ENCODE data around the gene CHRNA1. TPM values are rescaled to one million over a fixed set of nuclear protein-coding genes. Genes with fewer than 3 reads are reported as not detected.

Gene CHRNA1
- total RNA-seq, 2 experiments from 2014 or later, result not detected

GRCh38 chr2:174738841-174739240 lies 25.4 kb downstream of the CHRNA1 start:
- Mint-ChIP-seq H3K4me1 (no peaks in the 10 kb centered on the region), H3K9me3 (ENCODE audit: low read depth) (no peaks in the 10 kb centered on the region), H3K4me3 (no peak overlapping the region), H3K27me3 (peaks cover 3% of the 10 kb centered on the region), H3K36me3 (ENCODE audit: low read depth) (no peaks in the 10 kb centered on the region), H3K27ac (no peak overlapping the region)
- intact Hi-C loops (cut with DNase I, micrococcal nuclease), result no loop called here
- CTCF ChIA-PET, result interaction anchor here (0.8 to 1.9 kb wide), 3 partner anchors 10 to 51 kb away, joined by 3 to 17 read pairs (median 4); no protein-coding TSS in a partner anchor
- no peak for ATAC-seq
- no peak for DNase-seq
- POLR2A ChIA-PET, result no interaction called here

GRCh38 chr2:174731546-174731945 lies 32.7 kb downstream of the CHRNA1 start:
- ATAC-seq (no peak), DNase-seq (no peak)
- Mint-ChIP-seq H3K27ac (no peak overlapping the region), H3K36me3 (ENCODE audit: low read depth) (no peaks in the 10 kb centered on the region), H3K4me3 (no peak overlapping the region), H3K27me3 (peaks cover 6% of the 10 kb centered on the region), H3K4me1 (peaks cover 8% of the 10 kb centered on the region), H3K9me3 (ENCODE audit: low read depth) (no peaks in the 10 kb centered on the region)
- POLR2A ChIA-PET, result interaction anchor here (0.7 kb wide), 1 partner anchor 338 kb away, joined by 3 read pairs; no protein-coding TSS in a partner anchor
- CTCF ChIA-PET, result interaction anchor here (1.5 kb wide), 1 partner anchor 268 kb away, joined by 4 read pairs; no protein-coding TSS in a partner anchor
- intact Hi-C loops (cut with DNase I, micrococcal nuclease), result no loop called here

- peaks cover 12% of the 10 kb centered on the region for H3K4me1 Mint-ChIP-seq
- no peak for DNase-seq
- ChIA-PET POLR2A (no interaction called here), CTCF (interaction anchor here (0.8 to 1.8 kb wide), 10 partner anchors 15 to 267 kb away, joined by 3 to 10 read pairs (median 4); no protein-coding TSS in a partner anchor)
- no peak for ATAC-seq
- H3K27me3 Mint-ChIP-seq, result peaks cover 6% of the 10 kb centered on the region
- intact Hi-C loops (cut with DNase I, micrococcal nuclease), result no loop called here
- H3K36me3 Mint-ChIP-seq (ENCODE audit: low read depth), result no peaks in the 10 kb centered on the region
- H3K9me3 Mint-ChIP-seq (ENCODE audit: low read depth), result no peaks in the 10 kb centered on the region
- H3K27ac Mint-ChIP-seq, result no peak overlapping the region
- peak overlapping the region; percentile 72 for H3K4me3 Mint-ChIP-seq
Observed at GRCh38 chr2:174730698-174731018, 33.6 kb downstream of the CHRNA1 start.

GRCh38 chr2:174729797-174730697 lies 34.2 kb downstream of the CHRNA1 start:
- peaks cover 6% of the 10 kb centered on the region for H3K27me3 Mint-ChIP-seq
- POLR2A ChIA-PET, result interaction anchor here (0.6 kb wide), 1 partner anchor 30 kb away, joined by 3 read pairs; no protein-coding TSS in a partner anchor
- H3K9me3 Mint-ChIP-seq (ENCODE audit: low read depth), result no peaks in the 10 kb centered on the region
- no peaks in the 10 kb centered on the region for H3K36me3 Mint-ChIP-seq (ENCODE audit: low read depth)
- H3K4me1 Mint-ChIP-seq, result peaks cover 12% of the 10 kb centered on the region
- H3K4me3 Mint-ChIP-seq, result peak overlapping the region; percentile 72
- DNase-seq, result peak; percentile 71
- peak overlapping the region; percentile 53 for H3K27ac Mint-ChIP-seq
- CTCF ChIA-PET, result interaction anchor here (0.8 to 1.8 kb wide), 12 partner anchors 14 to 275 kb away, joined by 3 to 10 read pairs (median 4); partner anchors contain the start of gene CHN1
- intact Hi-C loops (cut with DNase I, micrococcal nuclease), result no loop called here
- ATAC-seq, result peak; percentile 90

GRCh38 chr2:174728096-174728495 lies 36.2 kb downstream of the CHRNA1 start:
- ATAC-seq (no peak), DNase-seq (no peak)
- Mint-ChIP-seq H3K27ac (no peak overlapping the region), H3K4me3 (no peak overlapping the region), H3K9me3 (ENCODE audit: low read depth) (no peaks in the 10 kb centered on the region), H3K4me1 (peaks cover 12% of the 10 kb centered on the region), H3K27me3 (peaks cover 6% of the 10 kb centered on the region), H3K36me3 (ENCODE audit: low read depth) (no peaks in the 10 kb centered on the region)
- ChIA-PET CTCF (interaction anchor here (0.7 to 1.1 kb wide), 4 partner anchors 9 to 30 kb away, joined by 3 to 4 read pairs (median 3); no protein-coding TSS in a partner anchor), POLR2A (no interaction called here)
- intact Hi-C loops (cut with DNase I, micrococcal nuclease), result no loop called here

- POLR2A ChIA-PET, result interaction anchor here (0.5 kb wide), 1 partner anchor 332 kb away, joined by 3 read pairs; no protein-coding TSS in a partner anchor
- intact Hi-C loops (cut with DNase I, micrococcal nuclease), result no loop called here
- CTCF ChIA-PET, result interaction anchor here (0.9 kb wide), 1 partner anchor 283 kb away, joined by 3 read pairs; no protein-coding TSS in a partner anchor
- Mint-ChIP-seq H3K27ac (no peak overlapping the region), H3K9me3 (ENCODE audit: low read depth) (no peaks in the 10 kb centered on the region), H3K4me1 (peaks cover 12% of the 10 kb centered on the region), H3K27me3 (peaks cover 5% of the 10 kb centered on the region), H3K4me3 (no peak overlapping the region), H3K36me3 (ENCODE audit: low read depth) (no peaks in the 10 kb centered on the region)
- ATAC-seq, result no peak
- DNase-seq, result no peak
Observed at GRCh38 chr2:174726212-174726611, 38.1 kb downstream of the CHRNA1 start.

GRCh38 chr2:174722942-174723592 lies 41.2 kb downstream of the CHRNA1 start:
- Mint-ChIP-seq H3K27me3 (peaks cover 2% of the 10 kb centered on the region), H3K27ac (no peak overlapping the region), H3K4me3 (no peak overlapping the region), H3K9me3 (ENCODE audit: low read depth) (no peaks in the 10 kb centered on the region), H3K36me3 (ENCODE audit: low read depth) (no peaks in the 10 kb centered on the region), H3K4me1 (peaks cover 14% of the 10 kb centered on the region)
- POLR2A ChIA-PET, result no interaction called here
- CTCF ChIA-PET, result interaction anchor here (0.6 to 1.8 kb wide), 3 partner anchors 23 to 1374 kb away, joined by 3 to 14 read pairs (median 4); no protein-coding TSS in a partner anchor
- intact Hi-C loops (cut with DNase I, micrococcal nuclease), result no loop called here
- no peak for DNase-seq
- no peak for ATAC-seq

GRCh38 chr2:174719016-174719415 lies 45.3 kb downstream of the CHRNA1 start:
- intact Hi-C loops (cut with DNase I, micrococcal nuclease), result no loop called here
- peaks cover 28% of the 10 kb centered on the region for H3K4me1 Mint-ChIP-seq
- ATAC-seq, result no peak
- ChIA-PET POLR2A (interaction anchor here (0.6 kb wide), 1 partner anchor 452 kb away, joined by 4 read pairs; no protein-coding TSS in a partner anchor), CTCF (interaction anchor here (0.7 to 0.9 kb wide), 3 partner anchors 30 to 566 kb away, joined by 3 to 5 read pairs (median 4); no protein-coding TSS in a partner anchor)
- H3K27me3 Mint-ChIP-seq, result no peaks in the 10 kb centered on the region
- no peaks in the 10 kb centered on the region for H3K36me3 Mint-ChIP-seq (ENCODE audit: low read depth)
- H3K4me3 Mint-ChIP-seq, result no peak overlapping the region
- H3K27ac Mint-ChIP-seq, result no peak overlapping the region
- DNase-seq, result no peak
- no peaks in the 10 kb centered on the region for H3K9me3 Mint-ChIP-seq (ENCODE audit: low read depth)

GRCh38 chr2:174718591-174718990 lies 45.7 kb downstream of the CHRNA1 start:
- CTCF ChIA-PET, result interaction anchor here (0.6 kb wide), 1 partner anchor 420 kb away, joined by 3 read pairs; no protein-coding TSS in a partner anchor
- POLR2A ChIA-PET, result interaction anchor here (0.6 kb wide), 1 partner anchor 452 kb away, joined by 4 read pairs; no protein-coding TSS in a partner anchor
- Mint-ChIP-seq H3K4me3 (no peak overlapping the region), H3K9me3 (ENCODE audit: low read depth) (no peaks in the 10 kb centered on the region), H3K27ac (no peak overlapping the region), H3K4me1 (peaks cover 28% of the 10 kb centered on the region), H3K36me3 (ENCODE audit: low read depth) (no peaks in the 10 kb centered on the region), H3K27me3 (no peaks in the 10 kb centered on the region)
- ATAC-seq, result no peak
- intact Hi-C loops (cut with DNase I, micrococcal nuclease), result no loop called here
- no peak for DNase-seq

- Mint-ChIP-seq H3K27ac (no peak overlapping the region), H3K36me3 (ENCODE audit: low read depth) (no peaks in the 10 kb centered on the region), H3K27me3 (no peaks in the 10 kb centered on the region), H3K4me3 (no peak overlapping the region), H3K9me3 (ENCODE audit: low read depth) (no peaks in the 10 kb centered on the region), H3K4me1 (peaks cover 28% of the 10 kb centered on the region)
- ChIA-PET POLR2A (interaction anchor here (0.6 kb wide), 1 partner anchor 270 kb away, joined by 3 read pairs; no protein-coding TSS in a partner anchor), CTCF (interaction anchor here (0.6 to 1.1 kb wide), 4 partner anchors 19 to 419 kb away, joined by 3 to 5 read pairs (median 4); no protein-coding TSS in a partner anchor)
- intact Hi-C loops (cut with DNase I, micrococcal nuclease), result no loop called here
- no peak for DNase-seq
- ATAC-seq, result no peak
Observed at GRCh38 chr2:174717916-174718315, 46.4 kb downstream of the CHRNA1 start.

GRCh38 chr2:174717273-174717672 lies 47.0 kb downstream of the CHRNA1 start:
- peak; percentile 83 for ATAC-seq
- DNase-seq, result peak; percentile 24
- no peak overlapping the region for H3K27ac Mint-ChIP-seq
- no peaks in the 10 kb centered on the region for H3K9me3 Mint-ChIP-seq (ENCODE audit: low read depth)
- H3K27me3 Mint-ChIP-seq, result no peaks in the 10 kb centered on the region
- intact Hi-C loops (cut with DNase I, micrococcal nuclease), result no loop called here
- no peak overlapping the region for H3K4me3 Mint-ChIP-seq
- CTCF ChIA-PET, result interaction anchor here (1.0 to 1.1 kb wide), 3 partner anchors 18 to 32 kb away, joined by 3 to 5 read pairs (median 5); no protein-coding TSS in a partner anchor
- POLR2A ChIA-PET, result interaction anchor here (0.6 kb wide), 1 partner anchor 271 kb away, joined by 3 read pairs; no protein-coding TSS in a partner anchor
- H3K4me1 Mint-ChIP-seq, result peaks cover 28% of the 10 kb centered on the region
- H3K36me3 Mint-ChIP-seq (ENCODE audit: low read depth), result no peaks in the 10 kb centered on the region

All from activated CD4-positive, alpha-beta T cell treated with anti-CD3 and anti-CD28 coated beads for 36 hours (primary cell).